GM12878 (cell line): Measurements from ENCODE around the gene FETUB. TPM values are rescaled to one million over a fixed set of nuclear protein-coding genes. Genes with fewer than 3 reads are reported as not detected.

Source experiments
- ATAC-seq: fragments of 200-7000 bp; cut with Tn5 transposase; 3 replicates; pipeline ENCODE4 v1.9.1; 2020; ENCODE audit warnings: mild to moderate bottlenecking, moderate library complexity
- BruUV-seq: library from RNA; stranded (reverse); fragments of 400-500 nt; replicated peaks from 2 replicates; lab custom pipeline; 2021; lab: Mats Ljungman, UMichigan
- CTCF ChIA-PET: fragments of 300-600 bp; sonication (Branson Sonifier 250); formaldehyde crosslinking; extraction: SDS; loops from one replicate; lab custom pipeline; 2021; ENCODE audit warnings: inconsistent platforms; lab: Yijun Ruan, JAX
- POLR2A ChIA-PET: fragments of 350-600 bp; formaldehyde crosslinking; extraction: SDS; loops from one replicate; lab custom pipeline; 2021; ENCODE audit warnings: inconsistent platforms; lab: Charles Lee
- RAD21 ChIA-PET: fragments of 300-600 bp; sonication (Branson Sonifier 250); formaldehyde crosslinking; loops from one replicate; lab custom pipeline; 2023; ENCODE audit warnings: antibody characterized with exemption; ENCODE audit not compliant: unreplicated experiment; lab: Charles Lee
- SMC1A ChIA-PET: fragments of 300-600 bp; sonication (Branson Sonifier 250); formaldehyde crosslinking; loops from one replicate; lab custom pipeline; 2023; ENCODE audit not compliant: unreplicated experiment, uncharacterized antibody; lab: Charles Lee
- DNase-seq: peaks from one replicate; pipeline ENCODE4 v3.0.0-alpha.2; 2011; ENCODE audit warnings: low read depth, low spot score
- FAIRE-seq: peaks from 3 replicates; lab custom pipeline; 2011; peaks lifted over from hg19 to GRCh38; lab: Jason Lieb, UNC
- H2AFZ ChIP-seq: 2 replicates; pipeline ENCODE4 v1.6.0; 2011; ENCODE audit warnings: low read depth, low read length, control low read depth; ENCODE audit not compliant: control insufficient read depth
- H3K27ac ChIP-seq: 2 replicates; pipeline ENCODE4 v1.5.1; 2011; ENCODE audit warnings: control low read depth; ENCODE audit not compliant: control insufficient read depth, insufficient read depth
- H3K27me3 ChIP-seq, 2 experiments: replicated peaks in 1 of 2; 2 replicates each; pipeline versions ENCODE4 v1.6.0 to v1.6.1; 2011; ENCODE audit warnings: low read length in 1 of 2; ENCODE audit not compliant: control insufficient read depth in 2 of 2, insufficient read depth in 2 of 2
- H3K36me3 ChIP-seq, 2 experiments: 2 replicates each; pipeline ENCODE4 v1.5.1; 2011; ENCODE audit warnings: low read length in 1 of 2; ENCODE audit not compliant: control insufficient read depth in 2 of 2, insufficient read depth in 2 of 2
- H3K4me1 ChIP-seq: 2 replicates; pipeline ENCODE4 v1.6.1; 2011; ENCODE audit warnings: mild to moderate bottlenecking, low read length, moderate library complexity, mixed read lengths; ENCODE audit not compliant: control insufficient read depth, insufficient read depth
- H3K4me2 ChIP-seq: 2 replicates; pipeline ENCODE4 v1.6.0; 2011; ENCODE audit warnings: control low read depth; ENCODE audit not compliant: control insufficient read depth, insufficient read depth
- H3K4me3 ChIP-seq: fragments of 200-600 bp; sonication (generic); 2 replicates; pipeline ENCODE4 v1.5.1; 2016
- H3K79me2 ChIP-seq: 2 replicates; pipeline ENCODE4 v1.6.0; 2011; ENCODE audit warnings: low read length; ENCODE audit not compliant: control insufficient read depth, insufficient read depth
- H3K9ac ChIP-seq: 2 replicates; pipeline ENCODE4 v1.8.0; 2011; ENCODE audit warnings: low read length, control low read depth, mixed read lengths; ENCODE audit not compliant: control insufficient read depth, insufficient read depth
- H3K9me3 ChIP-seq: replicated peaks from 3 replicates; pipeline ENCODE4 v1.5.1; 2011; ENCODE audit warnings: mild to moderate bottlenecking, low read length; ENCODE audit not compliant: control insufficient read depth, insufficient read depth
- H4K20me1 ChIP-seq: 2 replicates; pipeline ENCODE4 v1.6.0; 2011; ENCODE audit not compliant: control insufficient read depth, insufficient read depth
- CEBPB ChIP-seq, 2 experiments: fragments of 150-350 bp in 1 of 2; IDR thresholded peaks; 2 replicates each; pipeline ENCODE4 v1.6.1; 2012 to 2014; ENCODE audit warnings: low read depth in 2 of 2, low read length in 2 of 2, borderline replicate concordance in 1 of 2, inconsistent platforms in 1 of 2
- GATAD2B ChIP-seq: fragments of 450-650 bp; conservative IDR thresholded peaks from 2 replicates; pipeline ENCODE4 v1.6.1; 2017; ENCODE audit warnings: low read depth, mild to moderate bottlenecking, moderate library complexity
- RBBP5 ChIP-seq: fragments of 200-600 bp; sonication (generic); conservative IDR thresholded peaks from 2 replicates; pipeline ENCODE4 v1.6.1; 2016
- SIN3A ChIP-seq: IDR thresholded peaks from 2 replicates; pipeline ENCODE4 v1.6.1; 2012; ENCODE audit warnings: low read depth, low read length, improper control_type of control experiment
- USF2 ChIP-seq: IDR thresholded peaks from 2 replicates; pipeline ENCODE4 v1.6.1; 2011; ENCODE audit warnings: low read depth, low read length, improper control_type of control experiment, borderline replicate concordance
- ZBTB11 ChIP-seq: fragments of 450-650 bp; formaldehyde crosslinking; IDR thresholded peaks from 2 replicates; pipeline ENCODE4 v1.5.0; 2022; ENCODE audit warnings: mild to moderate bottlenecking, missing genetic modification characterization
- ZBTB33 ChIP-seq: fragments of 450-650 bp; IDR thresholded peaks from 2 replicates; pipeline ENCODE4 v1.6.1; 2017; ENCODE audit warnings: mild to moderate bottlenecking
- WGBS: methylation state at CpG from one replicate; pipeline ENCODE4 v1.1.6; 2016; ENCODE audit warnings: low lambda C conversion rate; ENCODE audit not compliant: insufficient replicate concordance, insufficient coverage; ENCODE audit errors: missing lambda C conversion rate; 5-methylcytosine and 5-hydroxymethylcytosine counted together
- in situ Hi-C: fragments of 300-500 bp; cut with MboI; formaldehyde crosslinking; loops from 9 replicates; pipeline ENCODE4 v1.14.3; 2018; ENCODE audit warnings: mixed read lengths
- intact Hi-C: fragments of 100-400 bp; cut with micrococcal nuclease; formaldehyde crosslinking; loops from one replicate; pipeline ENCODE4 v1.14.2; 2022; ENCODE audit not compliant: unreplicated experiment
- polyA plus RNA-seq, 11 experiments: library from polyadenylated mRNA; depleted of rRNA in 4 of 11; unstranded in 6 of 11; stranded (reverse) in 5 of 11; fragments of >200 nt; fragmentation: Nextera tagmentation in 4 of 11; fragmentation: Illumina TruSeq in 1 of 11; extraction: Ambion mirVana in 4 of 11; extraction: Trizol in 1 of 11; gene quantifications; 1 replicate in 1 of 11; 2 replicates in 10 of 11; pipeline versions ENCODE4 v1.2.1 to v1.2.3, GENCODE V29; 2011 to 2016; ENCODE audit warnings: inconsistent platforms in 2 of 11, missing spikeins in 2 of 11, low read depth in 1 of 11
- total RNA-seq, 4 experiments: library from RNA; depleted of rRNA in 3 of 4; stranded (reverse); fragments of >200 nt in 3 of 4; fragmentation: Illumina TruSeq in 1 of 4; extraction: Trizol in 1 of 4; gene quantifications; 2 replicates each; pipeline versions ENCODE4 v1.2.1 to v1.2.3, GENCODE V29; 2013 to 2021

FETUB gene
- total and polyA plus RNA-seq, 10 of the 15 experiments (the other 5 are each of a cell fraction or from before 2014, with no cell fraction given): not detected

GRCh38 chr3:186682812-186683211 is 42.6 kb downstream of the FETUB start:
- 0% methylated on average over 3 of the region's 3 CpGs for WGBS
- BruUV-seq: no TSS peak
- ChIA-PET CTCF (no interaction called here), POLR2A (no interaction called here), RAD21 (no interaction called here), SMC1A (no interaction called here)
- Histone ChIP-seq H3K9ac (no peak overlapping the region), H3K27ac (no peak overlapping the region), H4K20me1 (no peaks in the 10 kb centered on the region), H3K4me1 (no peaks in the 10 kb centered on the region), H2AFZ (no peak overlapping the region), H3K79me2 (no peaks in the 10 kb centered on the region), H3K4me2 (no peak overlapping the region), H3K9me3 (no peaks in the 10 kb centered on the region; the same call in 2 of the 3 replicates), H3K27me3 (peaks cover 0 to 2% of the 10 kb centered on the region in 2 experiments; a peak in 1 of 4 replicates), H3K36me3 (no peaks in the 10 kb centered on the region), H3K4me3 (no peak overlapping the region)
- TF ChIP-seq CEBPB (IDR thresholded peaks at IDR 0.05; ENCODE audit: borderline replicate concordance in 1 of 2, low read depth in 2 of 2, low read length in 2 of 2) (no peak), SIN3A (no peak), ZBTB11 (CRISPR knock-in tag) (no peak), GATAD2B (no peak), RBBP5 (no peak), ZBTB33 (no peak), USF2 (no peak)
- in situ Hi-C loops (no loop called here), intact Hi-C loops (no loop called here)
- no peak for ATAC-seq
- FAIRE-seq: no peak
- no peak for DNase-seq
